Karpas-422 (cell line): ENCODE data around the gene HMGXB3. TPM values are rescaled to one million over a fixed set of nuclear protein-coding genes. Genes with fewer than 3 reads are reported as not detected.

Experiments used
- DNase-seq: peaks from one replicate; pipeline ENCODE4 v3.0.0-alpha.2; 2015
- H2AFZ ChIP-seq: fragments of 200-600 bp; sonication (generic); 2 replicates; pipeline ENCODE4 v1.6.1; 2014; ENCODE audit warnings: antibody characterized with exemption, low read length, mixed read lengths
- H3K27ac ChIP-seq: fragments of 200-600 bp; sonication (generic); 2 replicates; pipeline ENCODE4 v1.5.1; 2014; ENCODE audit warnings: mild to moderate bottlenecking, low read length, moderate library complexity
- H3K27me3 ChIP-seq: fragments of 200-600 bp; sonication (generic); 2 replicates; pipeline ENCODE4 v1.6.1; 2014; ENCODE audit warnings: low read length, mixed read lengths
- H3K36me3 ChIP-seq: fragments of 200-600 bp; sonication (generic); 2 replicates; pipeline ENCODE4 v1.6.1; 2014; ENCODE audit warnings: low read length, mixed read lengths; ENCODE audit not compliant: insufficient read depth
- H3K4me1 ChIP-seq: fragments of 200-600 bp; sonication (generic); 2 replicates; pipeline ENCODE4 v1.6.1; 2014; ENCODE audit warnings: mild to moderate bottlenecking, low read length, mixed read lengths
- H3K4me2 ChIP-seq: fragments of 200-600 bp; sonication (generic); 2 replicates; pipeline ENCODE4 v1.6.1; 2014; ENCODE audit warnings: low read length, low read depth, mild to moderate bottlenecking; ENCODE audit not compliant: poor library complexity, severe bottlenecking
- H3K4me3 ChIP-seq: fragments of 200-600 bp; sonication (generic); 2 replicates; pipeline ENCODE4 v1.5.1; 2014; ENCODE audit warnings: mild to moderate bottlenecking, antibody characterized with exemption, low read length, mixed read lengths
- H3K79me2 ChIP-seq: fragments of 200-600 bp; sonication (generic); 2 replicates; pipeline ENCODE4 v1.6.1; 2014; ENCODE audit warnings: mild to moderate bottlenecking, low read length, mixed read lengths
- H3K9ac ChIP-seq: fragments of 200-600 bp; sonication (generic); 2 replicates; pipeline ENCODE4 v1.6.0; 2014; ENCODE audit warnings: low read length
- H3K9me2 ChIP-seq: fragments of 200-600 bp; sonication (generic), shearing (Covaris generic); replicated peaks from 2 replicates; pipeline ENCODE4 v1.6.0; 2014; ENCODE audit warnings: mild to moderate bottlenecking, low read length, moderate library complexity; ENCODE audit not compliant: insufficient read depth
- H3K9me3 ChIP-seq: fragments of 300-700, 200-600 bp; sonication (generic); 2 replicates; pipeline ENCODE4 v1.6.1; 2014; ENCODE audit warnings: low read length, mixed read lengths
- H4K20me1 ChIP-seq: fragments of 200-600 bp; sonication (generic); 2 replicates; pipeline ENCODE4 v1.6.1; 2014; ENCODE audit warnings: mild to moderate bottlenecking, antibody characterized with exemption, low read length, low read depth; ENCODE audit not compliant: insufficient read depth
- total RNA-seq: library from RNA; depleted of rRNA; stranded (reverse); fragments of >200 nt; shearing (Covaris generic); gene quantifications from 2 replicates; pipeline ENCODE4 v1.2.3, GENCODE V29; 2014; ENCODE audit warnings: low replicate concordance

Gene HMGXB3
- total RNA-seq, 1 experiment from 2014 or later = 25.0 TPM

DNA sequence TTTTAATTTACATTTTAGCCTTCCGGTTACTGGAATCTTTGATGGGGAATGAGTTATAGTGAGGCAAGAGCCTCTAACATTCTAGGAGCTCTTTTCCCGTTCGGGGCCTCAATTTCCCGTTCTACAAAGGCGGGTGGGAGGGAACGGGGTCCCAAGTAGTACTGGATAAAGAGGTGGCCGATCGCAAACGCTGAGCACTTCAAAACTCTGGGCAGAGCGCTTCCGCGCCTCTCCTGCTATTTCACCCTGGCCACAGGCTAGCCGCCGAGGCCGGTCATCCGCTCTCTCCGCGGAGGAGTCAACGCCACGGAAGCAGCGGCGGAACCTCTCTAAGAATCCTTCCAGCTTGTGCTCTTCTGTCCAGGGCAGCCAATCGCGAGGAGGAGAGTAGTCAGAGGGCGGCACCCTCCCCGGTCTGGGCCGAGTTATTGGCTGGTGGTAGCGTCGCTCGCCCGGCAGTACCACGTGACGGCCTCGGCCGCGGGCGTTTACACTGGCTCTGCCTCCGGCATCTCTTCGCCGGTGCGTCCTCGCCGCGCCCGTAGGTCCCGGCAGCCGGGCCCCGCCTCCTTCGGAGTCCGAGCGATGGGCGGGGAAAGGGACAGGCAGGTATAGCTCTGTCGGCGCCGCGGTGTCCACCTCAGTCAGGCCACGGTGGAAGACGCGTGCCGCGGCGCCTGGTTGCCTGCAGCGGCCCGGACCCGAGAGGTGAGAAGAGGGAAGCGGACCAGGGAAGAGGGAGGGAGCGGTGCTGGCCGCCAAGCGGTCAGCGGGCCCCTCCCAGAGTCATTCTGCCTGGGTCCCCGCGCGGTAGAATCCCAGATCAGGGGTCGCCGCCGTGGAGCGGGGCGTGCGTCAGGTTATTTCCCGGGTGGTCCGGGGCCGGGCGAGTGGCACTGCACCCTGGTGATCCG is 40.0 kb upstream of the HMGXB3 start, which contains the start of gene SLC26A2:
Gene SLC26A2 (plus strand): TSS at position 487 of the 914 bp plus-strand sequence. CDS start 16,895 bp downstream, outside the sequence.
- Histone ChIP-seq H3K9me3 (no peaks in the 10 kb centered on the region), H3K9me2 (no peaks in the 10 kb centered on the region), H3K27ac (no peak within 1 kb of the TSS), H3K4me3 (peak within 1 kb of the TSS; percentile 87), H3K36me3 (no peaks in the 10 kb centered on the region), H2AFZ (peak within 1 kb of the TSS; percentile 94), H3K4me2 (peak within 1 kb of the TSS; percentile 76), H3K27me3 (no peaks in the 10 kb centered on the region), H3K4me1 (peaks cover 20% of the 10 kb centered on the region), H4K20me1 (no peaks in the 10 kb centered on the region), H3K79me2 (no peaks in the 10 kb centered on the region), H3K9ac (peak within 1 kb of the TSS; percentile 74)
- DNase-seq = peak; percentile 97

DNA sequence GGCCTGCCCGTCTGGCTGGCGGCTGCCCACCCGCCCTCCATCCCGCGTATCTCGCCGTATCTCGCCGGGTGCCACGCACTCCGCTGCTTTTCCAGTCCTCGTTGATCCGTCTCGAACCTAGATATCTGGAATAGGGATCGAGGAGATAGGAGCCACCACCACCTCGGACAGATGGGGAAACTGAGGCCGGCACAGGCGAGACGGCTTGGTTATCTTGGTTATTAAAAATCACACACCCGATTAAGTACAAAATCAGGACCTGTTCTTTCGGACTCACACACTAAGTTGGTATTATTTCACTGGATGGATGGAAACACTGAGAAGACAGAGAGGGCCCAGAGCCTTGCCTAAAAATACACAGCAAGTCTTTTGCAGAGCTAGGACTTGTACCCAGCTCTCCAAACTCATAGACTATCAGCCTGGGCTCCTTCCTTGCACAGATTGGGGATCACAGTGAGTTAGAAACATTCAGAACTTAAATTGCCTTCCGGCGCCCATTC is 39.3 kb upstream of the HMGXB3 start:
- H4K20me1 ChIP-seq = no peaks in the 10 kb centered on the region
- H3K4me3 ChIP-seq = peak overlapping the region; percentile 87
- peak overlapping the region; percentile 74 for H3K9ac ChIP-seq
- no peaks in the 10 kb centered on the region for H3K27me3 ChIP-seq
- no peak overlapping the region for H3K27ac ChIP-seq
- H3K9me3 ChIP-seq = no peaks in the 10 kb centered on the region
- H3K36me3 ChIP-seq = no peaks in the 10 kb centered on the region
- H3K79me2 ChIP-seq = no peaks in the 10 kb centered on the region
- peak overlapping the region; percentile 76 for H3K4me2 ChIP-seq
- H3K4me1 ChIP-seq = peaks cover 20% of the 10 kb centered on the region
- H2AFZ ChIP-seq = peak overlapping the region; percentile 94; the same call in 1 of the 2 replicates
- H3K9me2 ChIP-seq = no peaks in the 10 kb centered on the region
- DNase-seq = no peak

DNA sequence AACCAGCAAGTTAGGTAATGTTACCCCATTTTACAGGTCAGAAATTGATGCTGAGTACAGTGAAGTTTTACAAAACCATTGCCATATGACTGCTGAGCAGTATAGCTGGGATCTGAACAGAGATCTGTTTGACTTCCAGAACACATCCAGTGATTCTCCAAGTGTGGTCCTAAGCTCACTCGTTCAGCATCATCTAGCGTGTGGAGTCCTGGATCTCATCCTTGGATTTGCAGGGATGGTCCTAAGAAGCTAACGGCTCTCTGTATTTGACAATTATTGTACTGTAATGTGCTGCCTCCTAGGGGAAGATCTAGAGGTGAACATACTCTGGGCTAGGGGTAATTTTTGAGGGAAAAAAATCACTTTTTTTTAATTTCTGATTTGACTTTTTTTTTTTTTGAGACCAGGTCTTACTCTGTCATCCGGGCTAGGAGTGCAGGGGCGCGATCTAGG is 38.6 kb upstream of the HMGXB3 start:
- Histone ChIP-seq H4K20me1 (no peaks in the 10 kb centered on the region), H3K27ac (no peak overlapping the region), H3K4me2 (no peak overlapping the region), H3K4me1 (peaks cover 20% of the 10 kb centered on the region), H3K4me3 (no peak overlapping the region), H3K9ac (no peak overlapping the region), H3K9me2 (no peaks in the 10 kb centered on the region), H3K27me3 (no peaks in the 10 kb centered on the region), H2AFZ (no peak overlapping the region), H3K36me3 (no peaks in the 10 kb centered on the region), H3K79me2 (no peaks in the 10 kb centered on the region), H3K9me3 (no peaks in the 10 kb centered on the region)
- peak; percentile 62 for DNase-seq

DNA sequence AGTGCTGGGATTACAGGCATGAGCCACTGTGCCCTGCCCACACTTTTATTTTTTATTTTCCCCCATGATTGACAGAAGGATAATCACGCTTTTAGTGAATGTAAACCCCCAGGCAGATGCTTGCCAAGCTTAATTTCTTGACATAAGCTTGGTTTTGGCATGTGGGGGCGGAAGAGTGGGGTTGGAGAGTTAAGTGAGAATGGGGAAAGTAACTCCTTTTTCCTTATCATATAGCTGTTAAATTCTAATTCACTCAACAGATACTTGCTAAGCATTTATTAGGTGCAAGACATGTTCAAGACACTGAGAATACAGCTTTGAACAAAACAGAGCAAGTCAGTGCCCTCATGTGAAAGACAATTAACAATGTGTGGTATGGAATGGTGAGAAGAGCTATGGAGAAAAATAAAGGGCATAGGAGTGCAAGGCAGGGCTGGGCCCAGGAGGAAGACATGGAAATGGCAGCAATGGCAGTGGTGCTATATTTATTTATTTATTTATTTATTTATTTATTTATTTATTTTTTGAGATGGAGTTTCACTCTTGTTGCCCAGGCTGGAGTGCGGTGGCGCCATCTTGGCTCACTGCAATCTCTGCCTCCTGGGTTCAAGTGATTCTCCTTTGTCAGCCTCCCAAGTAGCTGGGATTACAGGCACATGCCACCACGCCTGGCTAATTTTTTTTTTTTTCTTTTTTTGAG is 37.8 kb upstream of the HMGXB3 start:
- no peaks in the 10 kb centered on the region for H3K9me2 ChIP-seq
- no peaks in the 10 kb centered on the region for H4K20me1 ChIP-seq
- H3K27me3 ChIP-seq = no peaks in the 10 kb centered on the region
- H3K9me3 ChIP-seq = no peaks in the 10 kb centered on the region
- H3K9ac ChIP-seq = no peak overlapping the region
- no peak overlapping the region for H2AFZ ChIP-seq
- H3K27ac ChIP-seq = no peak overlapping the region
- H3K79me2 ChIP-seq = no peaks in the 10 kb centered on the region
- no peak overlapping the region for H3K4me2 ChIP-seq
- no peak for DNase-seq
- H3K36me3 ChIP-seq = no peaks in the 10 kb centered on the region
- peaks cover 20% of the 10 kb centered on the region for H3K4me1 ChIP-seq
- no peak overlapping the region for H3K4me3 ChIP-seq

DNA sequence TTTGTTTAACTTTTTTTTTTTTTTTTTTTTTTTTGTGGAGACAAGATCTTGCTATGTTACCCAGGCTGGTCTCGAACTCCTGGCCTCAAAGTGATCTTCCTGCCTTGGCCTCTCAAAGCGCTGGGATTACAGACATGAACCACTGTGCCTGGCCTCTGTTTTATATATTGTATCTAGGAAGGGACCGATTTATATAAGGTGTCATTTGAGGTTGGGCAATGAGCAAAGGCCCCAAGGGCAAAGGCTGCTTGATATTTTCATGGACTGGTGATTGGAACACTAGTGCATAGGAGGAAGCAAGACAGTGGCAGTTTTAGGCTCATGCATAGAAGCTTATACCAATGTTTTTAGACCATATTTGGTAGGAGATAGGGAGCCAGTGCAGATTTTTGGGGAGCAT is 36.8 kb upstream of the HMGXB3 start:
- no peaks in the 10 kb centered on the region for H3K27me3 ChIP-seq
- H3K9me3 ChIP-seq = no peaks in the 10 kb centered on the region
- no peak overlapping the region for H3K4me2 ChIP-seq
- DNase-seq = no peak
- no peaks in the 10 kb centered on the region for H3K79me2 ChIP-seq
- H3K9me2 ChIP-seq = no peaks in the 10 kb centered on the region
- H4K20me1 ChIP-seq = no peaks in the 10 kb centered on the region
- H3K4me1 ChIP-seq = peaks cover 20% of the 10 kb centered on the region
- no peak overlapping the region for H2AFZ ChIP-seq
- H3K36me3 ChIP-seq = no peaks in the 10 kb centered on the region
- no peak overlapping the region for H3K27ac ChIP-seq
- no peak overlapping the region for H3K9ac ChIP-seq
- no peak overlapping the region for H3K4me3 ChIP-seq

DNA sequence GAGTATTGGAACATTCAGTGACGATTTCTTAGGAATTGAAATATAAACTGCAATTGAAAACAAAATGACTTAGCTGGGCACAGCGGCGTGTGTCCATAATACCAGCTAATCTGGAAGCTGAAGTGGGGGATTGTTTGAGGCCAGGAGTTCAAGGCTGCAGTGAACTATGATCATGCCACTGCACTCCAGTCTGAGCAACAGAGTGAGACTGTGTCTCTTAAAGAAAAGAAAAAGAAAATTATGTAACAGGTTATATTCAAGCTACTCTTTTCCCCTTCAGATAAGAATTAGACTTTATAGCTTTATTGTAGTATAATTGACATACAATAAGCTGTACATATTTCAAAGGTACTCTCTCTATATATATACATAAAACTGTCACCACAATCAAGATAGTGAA is 33.6 kb upstream of the HMGXB3 start:
- no peak overlapping the region for H3K4me3 ChIP-seq
- DNase-seq = no peak
- H3K27me3 ChIP-seq = no peaks in the 10 kb centered on the region
- no peaks in the 10 kb centered on the region for H3K36me3 ChIP-seq
- H3K4me1 ChIP-seq = no peaks in the 10 kb centered on the region
- no peaks in the 10 kb centered on the region for H4K20me1 ChIP-seq
- no peak overlapping the region for H3K9ac ChIP-seq
- no peak overlapping the region for H3K4me2 ChIP-seq
- no peak overlapping the region for H3K27ac ChIP-seq
- no peaks in the 10 kb centered on the region for H3K9me3 ChIP-seq
- no peaks in the 10 kb centered on the region for H3K9me2 ChIP-seq
- no peaks in the 10 kb centered on the region for H3K79me2 ChIP-seq
- no peak overlapping the region for H2AFZ ChIP-seq

DNA sequence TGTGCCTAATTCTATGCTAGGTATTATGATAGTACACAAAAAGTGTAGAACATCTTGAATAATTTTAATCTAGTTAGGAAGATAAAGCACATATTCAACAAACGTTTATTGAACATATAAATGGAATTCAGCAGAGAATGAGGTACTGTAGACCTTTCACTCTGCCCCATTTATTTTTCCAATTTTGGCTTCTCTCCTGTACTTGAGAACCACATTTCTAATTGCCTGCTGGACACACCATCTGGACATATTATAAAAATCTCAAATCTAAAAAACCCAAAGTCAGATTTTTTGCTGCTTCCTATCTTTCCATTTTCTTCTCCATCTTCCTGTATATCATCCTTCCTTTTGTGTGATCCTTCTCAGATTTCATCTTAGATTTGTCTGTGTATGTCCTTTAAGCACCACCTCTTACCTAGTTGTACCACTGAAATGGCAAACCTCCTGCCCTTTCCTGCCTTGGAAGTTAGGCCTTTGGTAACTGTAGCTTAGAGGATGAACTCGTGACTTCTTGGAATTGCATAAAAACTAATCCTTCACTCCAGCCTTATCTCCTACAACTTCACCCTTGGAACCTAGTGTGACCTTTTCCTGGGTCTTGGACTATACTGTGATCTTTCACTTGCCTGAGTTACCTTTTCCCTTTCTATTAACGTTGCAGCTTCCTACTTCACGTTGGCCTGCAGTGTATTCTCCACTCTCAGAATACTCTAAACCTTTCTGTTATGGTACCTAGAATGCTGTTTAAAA is 31.2 kb upstream of the HMGXB3 start:
- DNase-seq = no peak
- Histone ChIP-seq H3K4me1 (no peaks in the 10 kb centered on the region), H3K9me3 (no peaks in the 10 kb centered on the region), H3K4me3 (no peak overlapping the region), H3K79me2 (no peaks in the 10 kb centered on the region), H4K20me1 (no peaks in the 10 kb centered on the region), H3K9ac (no peak overlapping the region), H3K9me2 (no peaks in the 10 kb centered on the region), H3K27ac (no peak overlapping the region), H3K36me3 (no peaks in the 10 kb centered on the region), H2AFZ (no peak overlapping the region), H3K27me3 (no peaks in the 10 kb centered on the region), H3K4me2 (no peak overlapping the region)
